ENCODE data around the gene MATR3. TPM values are rescaled to one million over a fixed set of nuclear protein-coding genes. Genes with fewer than 3 reads are reported as not detected.
"Not testable (repeated sequence)": the region's sequence is repeated elsewhere in the genome, so short reads cannot be mapped to it uniquely, and the experiment has no call there.

Gene MATR3
- polyA plus RNA-seq, 3 donors = 61.8 to 174 (median 137) TPM

GRCh38 chr5:139347863-139348262, 54.3 kb downstream of the MATR3 start:
- H3K9me3 Mint-ChIP-seq; H3K4me3 ChIP-seq (replicated peaks in 1 of 3; ENCODE audit: low read depth in 2 of 3, low read length in 3 of 3); intact Hi-C loops (cut with micrococcal nuclease); H3K27ac ChIP-seq (ENCODE audit: low read depth in 1 of 2, low read length in 2 of 2); H3K4me3 Mint-ChIP-seq; H3K27ac Mint-ChIP-seq; DNase-seq; H3K9ac ChIP-seq (ENCODE audit: insufficient read depth, low read length, poor library complexity, severe bottlenecking); H3K27me3 ChIP-seq (ENCODE audit: control insufficient read depth in 2 of 2, insufficient read depth in 2 of 2, low read length in 2 of 2); H3K27me3 Mint-ChIP-seq (ENCODE audit: low read depth in 3 of 3); H3K4me2 ChIP-seq (replicated peaks; ENCODE audit: extremely low read depth, low read length, poor library complexity, severe bottlenecking); H2AFZ ChIP-seq (ENCODE audit: insufficient read depth, low read depth, low read length, poor library complexity, severe bottlenecking); H3K9me3 ChIP-seq (replicated peaks in 1 of 2; ENCODE audit: control insufficient read depth in 1 of 2, insufficient read depth in 1 of 2, low read length in 2 of 2): not testable (repeated sequence)
- H3K36me3 ChIP-seq (replicated peaks in 1 of 2; ENCODE audit: control insufficient read depth in 1 of 2, insufficient read depth in 2 of 2, low read length in 2 of 2) = peaks cover 0 to 27% of the 10 kb centered on the region in 2 donors
- H4K20me1 ChIP-seq (ENCODE audit: insufficient read depth, low read length) = peaks cover 100% of the 10 kb centered on the region
- peaks cover 12 to 46% of the 10 kb centered on the region in 2 donors for H3K36me3 Mint-ChIP-seq
- H3K4me1 ChIP-seq (ENCODE audit: control insufficient read depth in 1 of 2, insufficient read depth in 2 of 2, low read length in 2 of 2) = peaks cover 9 to 14% of the 10 kb centered on the region in 2 donors
- H3K4me1 Mint-ChIP-seq = peaks cover 21% of the 10 kb centered on the region
- 95% methylated on average over 5 of the region's 9 CpGs for WGBS (ENCODE audit: insufficient coverage)
- peaks cover 99% of the 10 kb centered on the region for H3K79me2 ChIP-seq (ENCODE audit: insufficient read depth, low read length)

- H3K27me3 ChIP-seq (ENCODE audit: control insufficient read depth in 2 of 2, insufficient read depth in 2 of 2, low read length in 2 of 2) = no peaks in the 10 kb centered on the region
- H3K4me3 ChIP-seq (replicated peaks in 1 of 3; ENCODE audit: low read depth in 2 of 3, low read length in 3 of 3) = no peak overlapping the region
- whole genome bisulfite sequencing (ENCODE audit: insufficient coverage) = no CpG with 5 or more reads among the region's 3 CpGs
- H4K20me1 ChIP-seq (ENCODE audit: insufficient read depth, low read length) = peaks cover 100% of the 10 kb centered on the region
- H3K4me1 Mint-ChIP-seq = peaks cover 2% of the 10 kb centered on the region
- no peak overlapping the region for H3K4me3 Mint-ChIP-seq
- peaks cover 99% of the 10 kb centered on the region for H3K79me2 ChIP-seq (ENCODE audit: insufficient read depth, low read length)
- peaks cover 16 to 43% of the 10 kb centered on the region in 2 donors for H3K36me3 Mint-ChIP-seq
- no peaks in the 10 kb centered on the region for H3K27me3 Mint-ChIP-seq (ENCODE audit: low read depth in 3 of 3)
- H3K4me1 ChIP-seq (ENCODE audit: control insufficient read depth in 1 of 2, insufficient read depth in 2 of 2, low read length in 2 of 2) = no peaks in the 10 kb centered on the region
- no peak overlapping the region for H3K27ac ChIP-seq (ENCODE audit: low read depth in 1 of 2, low read length in 2 of 2)
- no peak overlapping the region for H3K9ac ChIP-seq (ENCODE audit: insufficient read depth, low read length, poor library complexity, severe bottlenecking)
- H3K36me3 ChIP-seq (replicated peaks in 1 of 2; ENCODE audit: control insufficient read depth in 1 of 2, insufficient read depth in 2 of 2, low read length in 2 of 2) = peaks cover 4 to 47% of the 10 kb centered on the region in 2 donors
- H3K9me3 Mint-ChIP-seq = peaks cover 0 to 3% (median 0%) of the 10 kb centered on the region in 7 donors
- DNase-seq = no peak
- TF ChIP-seq CTCF (IDR thresholded peaks at IDR 0.05) = no peak
- H2AFZ ChIP-seq (ENCODE audit: insufficient read depth, low read depth, low read length, poor library complexity, severe bottlenecking) = no peak overlapping the region
- no peak overlapping the region for H3K4me2 ChIP-seq (replicated peaks; ENCODE audit: extremely low read depth, low read length, poor library complexity, severe bottlenecking)
- no peaks in the 10 kb centered on the region for H3K9me3 ChIP-seq (replicated peaks in 1 of 2; ENCODE audit: control insufficient read depth in 1 of 2, insufficient read depth in 1 of 2, low read length in 2 of 2)
- H3K27ac Mint-ChIP-seq = no peak overlapping the region
- intact Hi-C loops (cut with micrococcal nuclease) = no loop called here
Measured at GRCh38 chr5:139354186-139354585, 60.6 kb downstream of the MATR3 start.

GRCh38 chr5:139355900-139356299, 62.4 kb downstream of the MATR3 start:
- H3K4me2 ChIP-seq (replicated peaks; ENCODE audit: extremely low read depth, low read length, poor library complexity, severe bottlenecking); H3K4me1 ChIP-seq (ENCODE audit: control insufficient read depth in 1 of 2, insufficient read depth in 2 of 2, low read length in 2 of 2); H3K9ac ChIP-seq (ENCODE audit: insufficient read depth, low read length, poor library complexity, severe bottlenecking); H3K27ac ChIP-seq (ENCODE audit: low read depth in 1 of 2, low read length in 2 of 2); DNase-seq; H3K4me3 ChIP-seq (replicated peaks in 1 of 3; ENCODE audit: low read depth in 2 of 3, low read length in 3 of 3); H3K9me3 ChIP-seq (replicated peaks in 1 of 2; ENCODE audit: control insufficient read depth in 1 of 2, insufficient read depth in 1 of 2, low read length in 2 of 2); H3K4me1 Mint-ChIP-seq; H2AFZ ChIP-seq (ENCODE audit: insufficient read depth, low read depth, low read length, poor library complexity, severe bottlenecking); H3K9me3 Mint-ChIP-seq; H3K27me3 ChIP-seq (ENCODE audit: control insufficient read depth in 2 of 2, insufficient read depth in 2 of 2, low read length in 2 of 2); H3K4me3 Mint-ChIP-seq; H3K27ac Mint-ChIP-seq; H3K27me3 Mint-ChIP-seq (ENCODE audit: low read depth in 3 of 3); intact Hi-C loops (cut with micrococcal nuclease): not testable (repeated sequence)
- Histone ChIP-seq H4K20me1 (ENCODE audit: insufficient read depth, low read length) (peaks cover 100% of the 10 kb centered on the region), H3K79me2 (ENCODE audit: insufficient read depth, low read length) (peaks cover 100% of the 10 kb centered on the region), H3K36me3 (replicated peaks in 1 of 2; ENCODE audit: control insufficient read depth in 1 of 2, insufficient read depth in 2 of 2, low read length in 2 of 2) (peaks cover 4 to 47% of the 10 kb centered on the region in 2 donors)
- H3K36me3 Mint-ChIP-seq = peaks cover 19 to 48% of the 10 kb centered on the region in 2 donors
- WGBS (ENCODE audit: insufficient coverage) = 97% methylated on average over 6 of the region's 8 CpGs

Measured in CD14-positive monocyte (primary cell).